Vagina (tissue), 2 donors: ENCODE data around the gene CERS5.

Experiments
- POLR2A ChIP-seq, 2 donors: fragments of 450-650 bp; IDR thresholded peaks; one replicate each; pipeline ENCODE4 v1.6.1; 2017; ENCODE audit warnings: antibody characterized with exemption in 2 of 2, mild to moderate bottlenecking in 2 of 2, moderate library complexity in 2 of 2
- POLR2AphosphoS5 ChIP-seq, 2 donors: sonication (generic); formaldehyde crosslinking; IDR thresholded peaks; one replicate each; pipeline ENCODE4 v1.9.0; 2017; ENCODE audit warnings: antibody characterized with exemption in 2 of 2, mild to moderate bottlenecking in 2 of 2, low read depth in 1 of 2; ENCODE audit not compliant: insufficient read depth in 1 of 2
- TF ChIP-seq, protein P1 (sequence below), 3 experiments: fragments of 450-650 bp in 2 of 3; fragments of 200-600 bp in 1 of 3; sonication (generic) in 1 of 3; IDR thresholded peaks; one replicate each; pipeline ENCODE4 v1.5.1; 2017 to 2019; ENCODE audit warnings: antibody characterized with exemption in 3 of 3, mild to moderate bottlenecking in 2 of 3, moderate library complexity in 2 of 3

DNA sequence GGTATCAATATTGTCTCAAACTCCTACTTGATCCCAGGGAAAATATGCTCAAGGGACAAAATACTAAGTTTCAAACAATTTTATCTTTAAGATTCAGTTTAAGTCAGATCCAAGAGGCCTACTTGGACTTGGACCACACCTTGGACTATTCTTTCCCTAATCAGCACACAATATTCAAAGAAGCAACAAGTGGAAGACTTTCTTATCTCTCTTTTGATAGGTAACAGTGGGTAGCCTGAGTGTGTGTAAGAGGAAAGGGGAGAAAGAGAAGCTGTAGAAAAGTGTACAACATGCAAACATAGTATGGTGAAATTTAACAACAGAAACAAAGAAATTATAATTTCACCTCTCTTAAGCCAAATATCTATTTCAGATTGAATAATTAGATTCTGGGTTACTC, 6.5 kb downstream of the CERS5 start:
- TF ChIP-seq, protein P1, sequence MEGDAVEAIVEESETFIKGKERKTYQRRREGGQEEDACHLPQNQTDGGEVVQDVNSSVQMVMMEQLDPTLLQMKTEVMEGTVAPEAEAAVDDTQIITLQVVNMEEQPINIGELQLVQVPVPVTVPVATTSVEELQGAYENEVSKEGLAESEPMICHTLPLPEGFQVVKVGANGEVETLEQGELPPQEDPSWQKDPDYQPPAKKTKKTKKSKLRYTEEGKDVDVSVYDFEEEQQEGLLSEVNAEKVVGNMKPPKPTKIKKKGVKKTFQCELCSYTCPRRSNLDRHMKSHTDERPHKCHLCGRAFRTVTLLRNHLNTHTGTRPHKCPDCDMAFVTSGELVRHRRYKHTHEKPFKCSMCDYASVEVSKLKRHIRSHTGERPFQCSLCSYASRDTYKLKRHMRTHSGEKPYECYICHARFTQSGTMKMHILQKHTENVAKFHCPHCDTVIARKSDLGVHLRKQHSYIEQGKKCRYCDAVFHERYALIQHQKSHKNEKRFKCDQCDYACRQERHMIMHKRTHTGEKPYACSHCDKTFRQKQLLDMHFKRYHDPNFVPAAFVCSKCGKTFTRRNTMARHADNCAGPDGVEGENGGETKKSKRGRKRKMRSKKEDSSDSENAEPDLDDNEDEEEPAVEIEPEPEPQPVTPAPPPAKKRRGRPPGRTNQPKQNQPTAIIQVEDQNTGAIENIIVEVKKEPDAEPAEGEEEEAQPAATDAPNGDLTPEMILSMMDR (IDR thresholded peaks at IDR 0.05) = no peak
- no peak for TF ChIP-seq POLR2A (IDR thresholded peaks at IDR 0.05)
- TF ChIP-seq POLR2AphosphoS5 (IDR thresholded peaks at IDR 0.05; ENCODE audit: insufficient read depth in 1 of 2, low read depth in 1 of 2) = no peak
